Neuronal stem cell (in vitro differentiated cells): ENCODE measurements around the gene KCNH4.
"Not testable (repeated sequence)": the region's sequence is repeated elsewhere in the genome, so short reads cannot be mapped to it uniquely, and the experiment has no call there.

ENCODE experiments used
- DNase-seq: peaks from one replicate; pipeline ENCODE4 v3.0.0-alpha.2; 2013; ENCODE audit warnings: low spot score
- H2AFZ ChIP-seq: one replicate; pipeline ENCODE4 v1.6.1; 2013; ENCODE audit warnings: mild to moderate bottlenecking, low read length, inconsistent platforms
- H2AK5ac ChIP-seq: 2 replicates; pipeline ENCODE4 v1.6.1; 2013; ENCODE audit warnings: low read depth, mild to moderate bottlenecking, inconsistent platforms, low read length, moderate library complexity, mixed read lengths
- H2BK120ac ChIP-seq: 2 replicates; pipeline ENCODE4 v1.6.1; 2013; ENCODE audit warnings: low read depth, mild to moderate bottlenecking, inconsistent platforms, low read length, moderate library complexity, mixed read lengths
- H2BK12ac ChIP-seq: one replicate; pipeline ENCODE4 v1.6.1; 2013; ENCODE audit warnings: low read length, inconsistent platforms
- H2BK15ac ChIP-seq: 2 replicates; pipeline ENCODE4 v1.6.1; 2013; ENCODE audit warnings: mild to moderate bottlenecking, low read length, inconsistent platforms, mixed read lengths
- H2BK5ac ChIP-seq: one replicate; pipeline ENCODE4 v1.6.1; 2013; ENCODE audit warnings: inconsistent platforms, mild to moderate bottlenecking, low read length, moderate library complexity
- H3K14ac ChIP-seq: one replicate; pipeline ENCODE4 v1.6.1; 2013; ENCODE audit warnings: low read length, inconsistent platforms
- H3K18ac ChIP-seq: 2 replicates; pipeline ENCODE4 v1.6.1; 2013; ENCODE audit warnings: low read length, inconsistent platforms
- H3K23ac ChIP-seq: 2 replicates; pipeline ENCODE4 v1.6.1; 2013; ENCODE audit warnings: low read depth, mild to moderate bottlenecking, mixed read lengths, low read length, inconsistent platforms; ENCODE audit not compliant: poor library complexity
- H3K27ac ChIP-seq: replicated peaks from 3 replicates; pipeline ENCODE4 v1.5.1; 2013; ENCODE audit warnings: low read length, inconsistent platforms
- H3K27me3 ChIP-seq, 3 experiments: 2 replicates each; pipeline ENCODE4 v1.6.1; 2013; ENCODE audit warnings: low read length in 3 of 3, mild to moderate bottlenecking in 2 of 3, inconsistent platforms in 1 of 3, low read depth in 1 of 3, mixed read lengths in 1 of 3, moderate library complexity in 1 of 3; ENCODE audit not compliant: control insufficient read depth in 3 of 3, insufficient read depth in 3 of 3
- H3K36me3 ChIP-seq, 2 donors: replicated peaks in 1 of 2; 2 replicates each; pipeline ENCODE4 v1.6.1; 2013; ENCODE audit warnings: low read length in 2 of 2; ENCODE audit not compliant: control insufficient read depth in 2 of 2, insufficient read depth in 2 of 2
- H3K4ac ChIP-seq: 2 replicates; pipeline ENCODE4 v1.6.1; 2013; ENCODE audit warnings: inconsistent platforms, mild to moderate bottlenecking, low read length, moderate library complexity
- H3K4me1 ChIP-seq, 2 donors: 1 replicate in 1 of 2; 2 replicates in 1 of 2; pipeline ENCODE4 v1.6.1; 2013; ENCODE audit warnings: low read length in 2 of 2, low read depth in 1 of 2; ENCODE audit not compliant: control insufficient read depth in 2 of 2, insufficient read depth in 1 of 2
- H3K4me2 ChIP-seq: one replicate; pipeline ENCODE4 v1.6.1; 2013; ENCODE audit warnings: mild to moderate bottlenecking, low read length, inconsistent platforms; ENCODE audit not compliant: insufficient read depth, poor library complexity, severe bottlenecking
- H3K4me3 ChIP-seq, 2 donors: 2 replicates each; pipeline ENCODE4 v1.5.1; 2013; ENCODE audit warnings: low read length in 2 of 2, mild to moderate bottlenecking in 2 of 2, inconsistent platforms in 1 of 2, moderate library complexity in 1 of 2
- H3K79me1 ChIP-seq: one replicate; pipeline ENCODE4 v1.6.1; 2013; ENCODE audit warnings: low read depth, mild to moderate bottlenecking, inconsistent platforms, low read length, moderate library complexity
- H3K9ac ChIP-seq: one replicate; pipeline ENCODE4 v1.6.1; 2013; ENCODE audit warnings: mild to moderate bottlenecking, low read depth, low read length, inconsistent platforms; ENCODE audit not compliant: poor library complexity
- H3K9me3 ChIP-seq, 2 donors: replicated peaks in 1 of 2; 2 replicates each; pipeline versions ENCODE3 to v1.6.1; 2013; ENCODE audit warnings: low read length in 2 of 2, mild to moderate bottlenecking in 2 of 2, inconsistent platforms in 1 of 2, low read depth in 1 of 2, mixed read lengths in 1 of 2, moderate library complexity in 1 of 2; ENCODE audit not compliant: control insufficient read depth in 2 of 2, insufficient read depth in 1 of 2
- H4K8ac ChIP-seq: one replicate; pipeline ENCODE4 v1.6.1; 2013; ENCODE audit warnings: low read depth, mild to moderate bottlenecking, inconsistent platforms, low read length, moderate library complexity
- H4K91ac ChIP-seq: one replicate; pipeline ENCODE4 v1.6.1; 2013; ENCODE audit warnings: low read length, low read depth, mild to moderate bottlenecking, inconsistent platforms; ENCODE audit not compliant: poor library complexity
- WGBS, 2 donors: extraction: QIAGEN DNeasy Blood & Tissue Kit; methylation state at CpG; one replicate each; pipeline ENCODE4 v1.1.7; 2013; ENCODE audit warnings: missing lambda C conversion rate in 2 of 2, mixed read lengths in 1 of 2; ENCODE audit not compliant: insufficient read length in 2 of 2, insufficient replicate concordance in 1 of 2; ENCODE audit errors: extremely low coverage in 2 of 2; 5-methylcytosine and 5-hydroxymethylcytosine counted together

The KCNH4 gene

GRCh38 chr17:42225646-42226045 is 44.7 kb upstream of the KCNH4 start:
- Histone ChIP-seq H2AK5ac (no peak overlapping the region), H3K23ac (no peak overlapping the region), H4K91ac (no peak overlapping the region), H2BK5ac (no peak overlapping the region), H2AFZ (no peak overlapping the region), H3K79me1 (peaks cover 5% of the 10 kb centered on the region), H3K9me3 (peaks cover 0 to 3% of the 10 kb centered on the region in 2 donors), H4K8ac (no peak overlapping the region), H3K4me1 (no peaks in the 10 kb centered on the region), H3K14ac (no peak overlapping the region), H3K9ac (no peak overlapping the region), H2BK120ac (no peak overlapping the region), H3K27ac (no peak overlapping the region), H2BK12ac (no peak overlapping the region), H3K27me3 (no peaks in the 10 kb centered on the region), H2BK15ac (no peak overlapping the region), H3K4me3 (no peak overlapping the region), H3K4me2 (no peak overlapping the region), H3K18ac (no peak overlapping the region), H3K4ac (no peak overlapping the region), H3K36me3 (peaks cover 16 to 81% of the 10 kb centered on the region in 2 donors)
- DNase-seq, result no peak
- WGBS, 2 donors, result no CpG with 5 or more reads among the region's 5 CpGs

GRCh38 chr17:42224651-42225050 is 43.7 kb upstream of the KCNH4 start:
- DNase-seq, result no peak
- Histone ChIP-seq H2BK15ac (no peak overlapping the region), H3K4me2 (no peak overlapping the region), H3K79me1 (peaks cover 5% of the 10 kb centered on the region), H2BK120ac (no peak overlapping the region), H3K36me3 (peaks cover 16 to 80% of the 10 kb centered on the region in 2 donors), H4K91ac (no peak overlapping the region), H2BK12ac (no peak overlapping the region), H2AFZ (no peak overlapping the region), H3K9ac (peak overlapping the region; percentile 70), H2BK5ac (no peak overlapping the region), H3K27ac (no peak overlapping the region), H3K4me1 (no peaks in the 10 kb centered on the region), H3K27me3 (no peaks in the 10 kb centered on the region), H3K14ac (no peak overlapping the region), H4K8ac (no peak overlapping the region), H3K23ac (no peak overlapping the region), H3K4ac (no peak overlapping the region), H2AK5ac (no peak overlapping the region), H3K9me3 (peaks cover 0 to 3% of the 10 kb centered on the region in 2 donors), H3K4me3 (no peak overlapping the region), H3K18ac (no peak overlapping the region)
- no CpG with 5 or more reads among the region's 6 CpGs for WGBS, 2 donors

GRCh38 chr17:42221886-42222745 is 41.2 kb upstream of the KCNH4 start:
- peak overlapping the region in 1 of 2 donors; percentile 73 for H3K4me3 ChIP-seq
- H4K8ac ChIP-seq, result no peak overlapping the region
- no peak overlapping the region for H2AK5ac ChIP-seq
- no peak overlapping the region for H3K4ac ChIP-seq
- peak overlapping the region; percentile 83 for H3K23ac ChIP-seq
- H3K36me3 ChIP-seq, result peaks cover 24 to 76% of the 10 kb centered on the region in 2 donors
- H3K27me3 ChIP-seq, result no peaks in the 10 kb centered on the region
- no peak overlapping the region for H3K4me2 ChIP-seq
- H2BK5ac ChIP-seq, result no peak overlapping the region
- H2BK15ac ChIP-seq, result no peak overlapping the region
- peaks cover 0 to 3% of the 10 kb centered on the region in 2 donors for H3K9me3 ChIP-seq
- no peak overlapping the region for H2BK12ac ChIP-seq
- H2BK120ac ChIP-seq, result no peak overlapping the region
- H3K14ac ChIP-seq, result peak overlapping the region; percentile 33
- peak overlapping the region; percentile 73 for H3K9ac ChIP-seq
- H3K18ac ChIP-seq, result no peak overlapping the region
- no peak overlapping the region for H2AFZ ChIP-seq
- peak; percentile 39 for DNase-seq
- WGBS, 2 donors, result no CpG with 5 or more reads among the region's 3 CpGs
- H4K91ac ChIP-seq, result peak overlapping the region; percentile 50
- H3K27ac ChIP-seq, result no peak overlapping the region
- no peaks in the 10 kb centered on the region for H3K4me1 ChIP-seq
- H3K79me1 ChIP-seq, result peaks cover 5% of the 10 kb centered on the region

- not testable (repeated sequence) for H3K4me3 ChIP-seq, H3K4me2 ChIP-seq, H4K8ac ChIP-seq, H3K27ac ChIP-seq, H3K9ac ChIP-seq, H3K23ac ChIP-seq, H3K27me3 ChIP-seq, H3K14ac ChIP-seq, H2AK5ac ChIP-seq, H3K18ac ChIP-seq, H2BK120ac ChIP-seq, H2BK12ac ChIP-seq, H2BK15ac ChIP-seq, DNase-seq, H3K79me1 ChIP-seq, H3K9me3 ChIP-seq, H2BK5ac ChIP-seq, H3K4me1 ChIP-seq, H4K91ac ChIP-seq, H3K4ac ChIP-seq, H2AFZ ChIP-seq
- H3K36me3 ChIP-seq, result peaks cover 36 to 85% of the 10 kb centered on the region in 2 donors
- no CpG with 5 or more reads among the region's 17 CpGs for WGBS, 2 donors
Measured at GRCh38 chr17:42219280-42219679, 38.3 kb upstream of the KCNH4 start.
